DMS79 (cell line): Measurements from ENCODE around the gene ENPP3.
"Not testable (repeated sequence)": the region's sequence is repeated elsewhere in the genome, so short reads cannot be mapped to it uniquely, and the experiment has no call there.

ENCODE experiments used
- DNase-seq: peaks from one replicate; lab custom pipeline; 2025; lab: John Stamatoyannopoulos, UW

ENPP3 gene

GRCh38 chr6:131736003-131736596 lies 99.0 kb downstream of the ENPP3 start:
- no peak for DNase-seq

GRCh38 chr6:131736811-131737210 lies 99.7 kb downstream of the ENPP3 start:
- DNase-seq = no peak

DNA sequence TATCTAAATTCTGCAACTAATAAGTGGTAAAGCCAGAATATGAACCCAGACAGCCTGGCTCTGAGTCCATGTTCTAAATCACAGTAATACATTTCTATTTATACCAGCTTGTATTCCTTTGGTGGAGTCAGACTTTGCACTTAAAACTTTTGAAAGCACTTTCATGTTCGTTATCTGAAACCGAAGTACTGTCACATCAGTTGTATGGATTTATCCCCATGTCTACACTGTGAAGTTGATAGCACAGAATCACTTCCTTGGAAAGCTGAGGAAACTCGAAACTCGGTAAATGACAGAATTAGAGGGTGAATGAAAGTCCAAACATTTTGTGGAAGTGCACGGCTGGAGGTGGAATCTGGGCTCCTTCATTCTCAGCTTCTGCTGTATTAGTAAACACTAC lies 102.0 kb downstream of the ENPP3 start:
- no peak for DNase-seq

DNA sequence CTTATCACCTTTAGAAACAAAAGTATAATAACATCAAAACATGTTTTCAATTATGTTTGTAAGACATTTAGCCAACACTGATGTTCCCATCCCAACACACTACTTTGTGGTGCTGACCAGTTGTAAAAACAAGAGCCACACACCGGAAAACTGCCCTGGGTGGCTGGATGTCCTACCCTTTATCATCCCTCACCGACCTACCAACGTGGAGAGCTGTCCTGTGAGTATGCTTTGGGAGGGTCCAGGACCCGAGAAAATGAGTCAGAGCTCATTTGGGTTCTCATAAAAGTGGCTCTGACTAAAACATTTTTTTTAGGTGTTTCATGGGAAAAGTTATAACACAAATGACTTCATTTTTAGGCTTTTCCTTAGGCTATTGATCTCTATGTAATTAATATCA lies 103.1 kb downstream of the ENPP3 start:
- no peak for DNase-seq

- no peak for DNase-seq
Measured at GRCh38 chr6:131741688-131742393, 104.7 kb downstream of the ENPP3 start.

GRCh38 chr6:131744432-131745287 lies 107.6 kb downstream of the ENPP3 start:
- DNase-seq = no peak

GRCh38 chr6:131745476-131745875 lies 108.4 kb downstream of the ENPP3 start:
- DNase-seq = no peak

- no peak for DNase-seq
Measured at GRCh38 chr6:131747821-131748353, 110.8 kb downstream of the ENPP3 start.

DNA sequence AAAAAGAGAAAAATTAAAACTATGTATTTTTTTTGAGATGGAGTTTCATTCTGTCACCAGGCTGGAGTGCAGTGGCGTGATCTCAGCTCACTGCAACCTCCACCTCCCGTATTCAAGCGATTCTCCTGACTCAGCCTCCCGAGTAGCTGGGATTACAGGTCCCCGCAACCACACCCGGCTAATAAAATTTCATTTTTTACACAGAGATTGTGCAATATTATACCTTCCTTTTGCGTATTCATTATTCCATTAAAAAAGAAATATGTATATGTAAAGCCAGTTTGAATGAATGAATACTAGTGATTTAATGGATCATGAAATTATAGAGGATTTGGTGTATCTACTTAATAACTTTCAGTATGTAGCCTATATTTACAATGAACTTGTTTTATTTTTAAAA lies 111.9 kb downstream of the ENPP3 start:
- DNase-seq = no peak

- DNase-seq = not testable (repeated sequence)
Measured at GRCh38 chr6:131751012-131751715, 114.1 kb downstream of the ENPP3 start.

DNA sequence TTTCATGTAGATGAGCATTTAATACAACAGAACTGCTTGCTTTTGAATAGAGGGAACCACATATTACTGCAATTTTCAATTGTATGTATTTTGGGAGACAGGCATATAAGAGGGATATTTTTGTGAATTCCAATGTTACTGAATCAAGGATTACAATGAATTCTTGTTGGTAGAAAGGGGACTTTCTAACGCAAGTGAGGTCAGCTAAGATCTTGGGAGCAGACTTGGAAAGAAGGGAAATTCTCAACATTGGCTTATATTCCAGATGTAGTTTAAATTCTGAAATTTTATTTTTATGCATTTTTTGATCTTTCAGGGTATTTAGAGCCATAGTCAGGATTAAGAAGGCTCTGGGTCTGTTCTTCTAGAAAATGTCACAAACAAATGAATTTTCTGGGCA lies 117.0 kb downstream of the ENPP3 start:
- no peak for DNase-seq

- DNase-seq = no peak
Measured at GRCh38 chr6:131754715-131755567, 117.8 kb downstream of the ENPP3 start.

GRCh38 chr6:131755597-131755996 lies 118.5 kb downstream of the ENPP3 start:
- no peak for DNase-seq

GRCh38 chr6:131756039-131756438 lies 118.9 kb downstream of the ENPP3 start:
- DNase-seq = no peak

DNA sequence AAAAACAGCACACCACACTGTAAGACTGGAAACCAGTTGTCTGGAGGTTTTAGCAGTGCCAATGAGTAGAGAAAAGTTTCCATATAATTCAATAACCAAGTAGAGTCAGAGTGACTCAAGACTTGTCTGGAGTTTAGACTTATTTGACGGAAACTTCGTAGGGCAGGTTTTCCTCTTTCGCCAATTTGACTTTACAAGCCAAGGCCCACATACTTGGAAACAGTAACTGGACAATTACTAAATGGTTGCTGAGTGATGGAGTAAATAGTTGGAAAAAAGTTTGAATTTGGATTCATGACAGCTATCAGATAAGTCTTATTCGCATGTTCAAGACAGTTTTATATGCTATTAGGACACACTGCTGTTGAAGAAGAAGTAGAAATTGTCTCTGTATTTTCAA lies 121.8 kb downstream of the ENPP3 start:
- no peak for DNase-seq

- DNase-seq = no peak
Measured at GRCh38 chr6:131761060-131761761, 124.1 kb downstream of the ENPP3 start.

GRCh38 chr6:131761762-131762067 lies 124.6 kb downstream of the ENPP3 start:
- DNase-seq = no peak

GRCh38 chr6:131762984-131763383 lies 125.9 kb downstream of the ENPP3 start:
- no peak for DNase-seq

- DNase-seq = no peak
Measured at GRCh38 chr6:131763749-131764148, 126.6 kb downstream of the ENPP3 start.

- no peak for DNase-seq
Measured at GRCh38 chr6:131764350-131764749, 127.2 kb downstream of the ENPP3 start.
